SK-N-SH treated with all-trans-retinoic acid at 6 μM for 48 hours (cell line): Measurements from ENCODE around the gene PGAP2.

Source experiments
- ATAC-seq: fragments of 200-7000 bp; cut with Tn5 transposase; 3 replicates; pipeline ENCODE4 v1.9.1; 2020; ENCODE audit warnings: mild to moderate bottlenecking, moderate library complexity
- ARNTL ChIP-seq: fragments of 450-650 bp; formaldehyde crosslinking; IDR thresholded peaks from 2 replicates; pipeline ENCODE4 v1.5.0; 2020; ENCODE audit warnings: low read depth, mild to moderate bottlenecking, moderate library complexity, borderline replicate concordance
- BACH2 ChIP-seq: fragments of 250-450 bp; sonication (Bioruptor Pico); IDR thresholded peaks from 2 replicates; pipeline ENCODE4 v1.9.0; 2021; ENCODE audit warnings: mild to moderate bottlenecking, borderline replicate concordance
- CREB5 ChIP-seq: fragments of 250-450 bp; sonication (Bioruptor Pico); IDR thresholded peaks from 2 replicates; pipeline ENCODE4 v1.5.1; 2020; ENCODE audit warnings: low read depth, mild to moderate bottlenecking, moderate library complexity
- CSDC2 ChIP-seq: fragments of 250-450 bp; sonication (Bioruptor Pico); IDR thresholded peaks from 2 replicates; pipeline ENCODE4 v1.5.0; 2020; ENCODE audit warnings: mild to moderate bottlenecking, moderate library complexity
- ESRRG ChIP-seq: fragments of 250-450 bp; sonication (Bioruptor Pico); IDR thresholded peaks from 2 replicates; pipeline ENCODE4 v1.6.1; 2021; ENCODE audit warnings: mild to moderate bottlenecking
- GLIS3 ChIP-seq: fragments of 250-450 bp; sonication (Bioruptor Pico); IDR thresholded peaks from 2 replicates; pipeline ENCODE4 v1.5.0; 2020; ENCODE audit warnings: mild to moderate bottlenecking, moderate library complexity
- ISL1 ChIP-seq: fragments of 250-450 bp; sonication (Bioruptor Pico); IDR thresholded peaks from 2 replicates; pipeline ENCODE4 v2.1.2; 2022; ENCODE audit warnings: mild to moderate bottlenecking, moderate library complexity
- OSR1 ChIP-seq: fragments of 250-450 bp; sonication (Bioruptor Pico); IDR thresholded peaks from 2 replicates; pipeline ENCODE4 v1.8.0; 2022; ENCODE audit warnings: moderate library complexity, mild to moderate bottlenecking, inconsistent platforms
- PATZ1 ChIP-seq: fragments of 250-450 bp; sonication (Bioruptor Pico); IDR thresholded peaks from 2 replicates; pipeline ENCODE4 v1.8.0; 2020; ENCODE audit warnings: mild to moderate bottlenecking, moderate library complexity, borderline replicate concordance
- PPARA ChIP-seq: fragments of 250-450 bp; sonication (Bioruptor Pico); IDR thresholded peaks from 2 replicates; pipeline ENCODE4 v1.5.0; 2020; ENCODE audit warnings: mild to moderate bottlenecking, borderline replicate concordance
- RARB ChIP-seq: fragments of 250-450 bp; sonication (Bioruptor Pico); IDR thresholded peaks from 2 replicates; pipeline ENCODE4 v1.8.0; 2021; ENCODE audit warnings: mild to moderate bottlenecking, moderate library complexity
- SNAI2 ChIP-seq: fragments of 250-450 bp; sonication (Bioruptor Pico); IDR thresholded peaks from 2 replicates; pipeline ENCODE4 v1.5.0; 2020; ENCODE audit warnings: mild to moderate bottlenecking, moderate library complexity
- TCF4 ChIP-seq: fragments of 250-450 bp; sonication (Bioruptor Pico); IDR thresholded peaks from 2 replicates; pipeline ENCODE4 v1.8.0; 2021; ENCODE audit warnings: mild to moderate bottlenecking, moderate library complexity, borderline replicate concordance
- TOX ChIP-seq: fragments of 250-450 bp; sonication (Bioruptor Pico); IDR thresholded peaks from 2 replicates; pipeline ENCODE4 v1.8.0; 2021; ENCODE audit warnings: mild to moderate bottlenecking, moderate library complexity, borderline replicate concordance
- ZC3H10 ChIP-seq: fragments of 250-450 bp; sonication (Bioruptor Pico); IDR thresholded peaks from 2 replicates; pipeline ENCODE4 v1.5.1; 2021; ENCODE audit warnings: mild to moderate bottlenecking, moderate library complexity
- ZFP3 ChIP-seq: fragments of 250-450 bp; sonication (Bioruptor Pico); IDR thresholded peaks from 2 replicates; pipeline ENCODE4 v1.5.0; 2020; ENCODE audit warnings: mild to moderate bottlenecking, moderate library complexity
- ZFP30 ChIP-seq: fragments of 450-650 bp; formaldehyde crosslinking; IDR thresholded peaks from 2 replicates; pipeline ENCODE4 v1.5.0; 2022; ENCODE audit warnings: mild to moderate bottlenecking, moderate library complexity
- ZNF565 ChIP-seq: fragments of 450-650 bp; formaldehyde crosslinking; conservative IDR thresholded peaks from 2 replicates; pipeline ENCODE4 v1.5.0; 2020; ENCODE audit warnings: low read depth, mild to moderate bottlenecking, moderate library complexity
- ZNF70 ChIP-seq: fragments of 450-650 bp; formaldehyde crosslinking; IDR thresholded peaks from 2 replicates; pipeline ENCODE4 v1.5.0; 2020; ENCODE audit warnings: mild to moderate bottlenecking, moderate library complexity
- ZNF8 ChIP-seq: fragments of 450-650 bp; formaldehyde crosslinking; IDR thresholded peaks from 2 replicates; pipeline ENCODE4 v1.5.0; 2020; ENCODE audit warnings: mild to moderate bottlenecking, moderate library complexity
- TF ChIP-seq, protein P1 (sequence below): fragments of 250-450 bp; sonication (Bioruptor Pico); IDR thresholded peaks from 2 replicates; pipeline ENCODE4 v1.5.1; 2021; ENCODE audit warnings: mild to moderate bottlenecking, moderate library complexity
- TF ChIP-seq, protein P2 (sequence below): fragments of 250-450 bp; sonication (Bioruptor Pico); IDR thresholded peaks from 2 replicates; pipeline ENCODE4 v1.5.0; 2020; ENCODE audit warnings: mild to moderate bottlenecking, moderate library complexity
- TF ChIP-seq, protein P3 (sequence below): fragments of 250-450 bp; sonication (Bioruptor Pico); IDR thresholded peaks from 2 replicates; pipeline ENCODE4 v1.8.0; 2021; ENCODE audit warnings: low read depth, mild to moderate bottlenecking, moderate library complexity, borderline replicate concordance

The PGAP2 gene

GRCh38 chr11:3849297-3849874, 41.0 kb downstream of the PGAP2 start (continued):
- TF ChIP-seq, protein P1, sequence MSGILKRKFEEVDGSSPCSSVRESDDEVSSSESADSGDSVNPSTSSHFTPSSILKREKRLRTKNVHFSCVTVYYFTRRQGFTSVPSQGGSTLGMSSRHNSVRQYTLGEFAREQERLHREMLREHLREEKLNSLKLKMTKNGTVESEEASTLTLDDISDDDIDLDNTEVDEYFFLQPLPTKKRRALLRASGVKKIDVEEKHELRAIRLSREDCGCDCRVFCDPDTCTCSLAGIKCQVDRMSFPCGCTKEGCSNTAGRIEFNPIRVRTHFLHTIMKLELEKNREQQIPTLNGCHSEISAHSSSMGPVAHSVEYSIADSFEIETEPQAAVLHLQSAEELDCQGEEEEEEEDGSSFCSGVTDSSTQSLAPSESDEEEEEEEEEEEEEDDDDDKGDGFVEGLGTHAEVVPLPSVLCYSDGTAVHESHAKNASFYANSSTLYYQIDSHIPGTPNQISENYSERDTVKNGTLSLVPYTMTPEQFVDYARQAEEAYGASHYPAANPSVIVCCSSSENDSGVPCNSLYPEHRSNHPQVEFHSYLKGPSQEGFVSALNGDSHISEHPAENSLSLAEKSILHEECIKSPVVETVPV (CRISPR knock-in tag) = no peak
- TF ChIP-seq GLIS3 (CRISPR knock-in tag) = no peak
- TF ChIP-seq ARNTL (CRISPR knock-in tag) = no peak
- TF ChIP-seq OSR1 (CRISPR knock-in tag) = no peak
- TF ChIP-seq ZFP3 (CRISPR knock-in tag) = no peak
- TF ChIP-seq ZNF70 (CRISPR knock-in tag) = no peak
- TF ChIP-seq BACH2 (CRISPR knock-in tag) = no peak
- no peak for TF ChIP-seq CSDC2 (CRISPR knock-in tag)

DNA sequence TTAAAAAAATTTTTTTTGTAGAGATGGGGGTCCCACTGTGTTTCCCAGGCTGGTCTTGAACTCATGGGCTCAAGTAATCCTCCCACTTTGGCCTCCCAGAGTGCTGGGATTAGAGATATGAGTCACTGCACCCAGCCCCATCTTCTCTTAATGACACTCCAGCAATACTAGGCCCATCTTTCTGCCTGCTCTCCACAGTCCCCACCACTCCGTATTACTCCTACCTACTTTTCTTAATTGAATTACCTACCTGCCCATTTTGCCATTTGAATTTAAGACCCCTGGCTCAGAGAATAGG, 45.1 kb downstream of the PGAP2 start:
- TF ChIP-seq RARB = no peak
- TF ChIP-seq ZNF565 (CRISPR knock-in tag) = no peak
- no peak for TF ChIP-seq OSR1 (CRISPR knock-in tag)
- TF ChIP-seq TOX (CRISPR knock-in tag) = no peak
- TF ChIP-seq GLIS3 (CRISPR knock-in tag) = no peak
- no peak for TF ChIP-seq PPARA (CRISPR knock-in tag)
- no peak for TF ChIP-seq ARNTL (CRISPR knock-in tag)
- no peak for TF ChIP-seq PATZ1 (CRISPR knock-in tag)
- TF ChIP-seq CREB5 (CRISPR knock-in tag) = no peak
- no peak for TF ChIP-seq ZFP30
- TF ChIP-seq ZNF70 (CRISPR knock-in tag) = no peak
- TF ChIP-seq TCF4 (CRISPR knock-in tag) = no peak
- no peak for TF ChIP-seq SNAI2 (CRISPR knock-in tag)
- ATAC-seq = no peak

GRCh38 chr11:3853899-3854659, 45.7 kb downstream of the PGAP2 start:
- no peak for ATAC-seq
- no peak for TF ChIP-seq RARB
- no peak for TF ChIP-seq ZC3H10 (CRISPR knock-in tag)
- TF ChIP-seq BACH2 (CRISPR knock-in tag) = no peak
- TF ChIP-seq, protein P2, sequence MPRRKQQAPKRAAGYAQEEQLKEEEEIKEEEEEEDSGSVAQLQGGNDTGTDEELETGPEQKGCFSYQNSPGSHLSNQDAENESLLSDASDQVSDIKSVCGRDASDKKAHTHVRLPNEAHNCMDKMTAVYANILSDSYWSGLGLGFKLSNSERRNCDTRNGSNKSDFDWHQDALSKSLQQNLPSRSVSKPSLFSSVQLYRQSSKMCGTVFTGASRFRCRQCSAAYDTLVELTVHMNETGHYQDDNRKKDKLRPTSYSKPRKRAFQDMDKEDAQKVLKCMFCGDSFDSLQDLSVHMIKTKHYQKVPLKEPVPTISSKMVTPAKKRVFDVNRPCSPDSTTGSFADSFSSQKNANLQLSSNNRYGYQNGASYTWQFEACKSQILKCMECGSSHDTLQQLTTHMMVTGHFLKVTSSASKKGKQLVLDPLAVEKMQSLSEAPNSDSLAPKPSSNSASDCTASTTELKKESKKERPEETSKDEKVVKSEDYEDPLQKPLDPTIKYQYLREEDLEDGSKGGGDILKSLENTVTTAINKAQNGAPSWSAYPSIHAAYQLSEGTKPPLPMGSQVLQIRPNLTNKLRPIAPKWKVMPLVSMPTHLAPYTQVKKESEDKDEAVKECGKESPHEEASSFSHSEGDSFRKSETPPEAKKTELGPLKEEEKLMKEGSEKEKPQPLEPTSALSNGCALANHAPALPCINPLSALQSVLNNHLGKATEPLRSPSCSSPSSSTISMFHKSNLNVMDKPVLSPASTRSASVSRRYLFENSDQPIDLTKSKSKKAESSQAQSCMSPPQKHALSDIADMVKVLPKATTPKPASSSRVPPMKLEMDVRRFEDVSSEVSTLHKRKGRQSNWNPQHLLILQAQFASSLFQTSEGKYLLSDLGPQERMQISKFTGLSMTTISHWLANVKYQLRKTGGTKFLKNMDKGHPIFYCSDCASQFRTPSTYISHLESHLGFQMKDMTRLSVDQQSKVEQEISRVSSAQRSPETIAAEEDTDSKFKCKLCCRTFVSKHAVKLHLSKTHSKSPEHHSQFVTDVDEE (CRISPR knock-in tag) = no peak
- TF ChIP-seq CSDC2 (CRISPR knock-in tag) = no peak
- TF ChIP-seq, protein P1 (CRISPR knock-in tag) = no peak
- TF ChIP-seq ISL1 (CRISPR knock-in tag) = no peak
- no peak for TF ChIP-seq ZFP30
- no peak for TF ChIP-seq ESRRG
- no peak for TF ChIP-seq SNAI2 (CRISPR knock-in tag)
- TF ChIP-seq, protein P3, sequence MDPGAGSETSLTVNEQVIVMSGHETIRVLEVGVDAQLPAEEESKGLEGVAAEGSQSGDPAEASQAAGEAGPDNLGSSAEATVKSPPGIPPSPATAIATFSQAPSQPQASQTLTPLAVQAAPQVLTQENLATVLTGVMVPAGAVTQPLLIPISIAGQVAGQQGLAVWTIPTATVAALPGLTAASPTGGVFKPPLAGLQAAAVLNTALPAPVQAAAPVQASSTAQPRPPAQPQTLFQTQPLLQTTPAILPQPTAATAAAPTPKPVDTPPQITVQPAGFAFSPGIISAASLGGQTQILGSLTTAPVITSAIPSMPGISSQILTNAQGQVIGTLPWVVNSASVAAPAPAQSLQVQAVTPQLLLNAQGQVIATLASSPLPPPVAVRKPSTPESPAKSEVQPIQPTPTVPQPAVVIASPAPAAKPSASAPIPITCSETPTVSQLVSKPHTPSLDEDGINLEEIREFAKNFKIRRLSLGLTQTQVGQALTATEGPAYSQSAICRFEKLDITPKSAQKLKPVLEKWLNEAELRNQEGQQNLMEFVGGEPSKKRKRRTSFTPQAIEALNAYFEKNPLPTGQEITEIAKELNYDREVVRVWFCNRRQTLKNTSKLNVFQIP = no peak
- TF ChIP-seq ZNF8 (CRISPR knock-in tag) = no peak
- no peak for TF ChIP-seq ARNTL (CRISPR knock-in tag)
- no peak for TF ChIP-seq CREB5 (CRISPR knock-in tag)
- TF ChIP-seq TCF4 (CRISPR knock-in tag) = no peak
- TF ChIP-seq ZFP3 (CRISPR knock-in tag) = no peak
- TF ChIP-seq TOX (CRISPR knock-in tag) = no peak
